ENCODE measurements around the gene GNA14.
"Not testable (repeated sequence)": the region's sequence is repeated elsewhere in the genome, so short reads cannot be mapped to it uniquely, and the experiment has no call there.

Gene GNA14

GRCh38 chr9:77417566-77417965, 230.6 kb downstream of the GNA14 start:
- H3K4me3 ChIP-seq (ENCODE audit: low read length), result no peak overlapping the region
- no peak for DNase-seq (ENCODE audit: low read depth)
- TF ChIP-seq CTCF (conservative IDR thresholded peaks at IDR 0.05; ENCODE audit: low read depth, low read length), result no peak

- H3K4me3 ChIP-seq (ENCODE audit: low read length); DNase-seq (ENCODE audit: low read depth): not testable (repeated sequence)
These were observed 239.6 kb downstream of the GNA14 start for GRCh38 chr9:77408521-77408920.

GRCh38 chr9:77403239-77403638, 244.9 kb downstream of the GNA14 start:
- TF ChIP-seq CTCF (conservative IDR thresholded peaks at IDR 0.05; ENCODE audit: low read depth, low read length), result no peak
- no peak for DNase-seq (ENCODE audit: low read depth)
- H3K4me3 ChIP-seq (ENCODE audit: low read length), result no peak overlapping the region

- no peak for DNase-seq (ENCODE audit: low read depth)
- TF ChIP-seq CTCF (conservative IDR thresholded peaks at IDR 0.05; ENCODE audit: low read depth, low read length), result no peak
- no peak overlapping the region for H3K4me3 ChIP-seq (ENCODE audit: low read length)
These were observed 245.8 kb downstream of the GNA14 start for GRCh38 chr9:77402286-77402685.

GRCh38 chr9:77399964-77400363, 248.2 kb downstream of the GNA14 start:
- no peak overlapping the region for H3K4me3 ChIP-seq (ENCODE audit: low read length)
- no peak for DNase-seq (ENCODE audit: low read depth)
- TF ChIP-seq CTCF (conservative IDR thresholded peaks at IDR 0.05; ENCODE audit: low read depth, low read length), result no peak

GRCh38 chr9:77398581-77398980, 249.5 kb downstream of the GNA14 start:
- DNase-seq (ENCODE audit: low read depth), result not testable (repeated sequence)

GRCh38 chr9:77392328-77392727, 255.8 kb downstream of the GNA14 start:
- TF ChIP-seq CTCF (conservative IDR thresholded peaks at IDR 0.05; ENCODE audit: low read depth, low read length), result no peak
- no peak for DNase-seq (ENCODE audit: low read depth)
- no peak overlapping the region for H3K4me3 ChIP-seq (ENCODE audit: low read length)

More at GRCh38 chr9:77398581-77398980, 249.5 kb downstream of the GNA14 start:
- not testable (repeated sequence) for H3K4me3 ChIP-seq (ENCODE audit: low read length)

GRCh38 chr9:77391834-77392233, 256.3 kb downstream of the GNA14 start:
- DNase-seq (ENCODE audit: low read depth), result no peak
- no peak overlapping the region for H3K4me3 ChIP-seq (ENCODE audit: low read length)
- no peak for TF ChIP-seq CTCF (conservative IDR thresholded peaks at IDR 0.05; ENCODE audit: low read depth, low read length)
